Thymus (tissue), 11 donors: ENCODE results near the gene RSU1. TPM values are rescaled to one million over a fixed set of nuclear protein-coding genes. Genes with fewer than 3 reads are reported as not detected.

Experiments
- DNase-seq, 9 donors: peaks; one replicate each; pipeline ENCODE4 v3.0.0-alpha.2; 2013; ENCODE audit warnings: low spot score in 9 of 9, low read depth in 6 of 9, missing footprints in 1 of 9
- H3K27ac ChIP-seq, 2 donors: one replicate each; pipeline ENCODE4 v1.5.1; 2013; ENCODE audit warnings: control low read depth in 1 of 2, low read depth in 1 of 2, low read length in 1 of 2, mild to moderate bottlenecking in 1 of 2, moderate library complexity in 1 of 2
- H3K27me3 ChIP-seq, 2 donors: one replicate each; pipeline ENCODE4 v1.5.1; 2013; ENCODE audit warnings: low read length in 1 of 2; ENCODE audit not compliant: control insufficient read depth in 2 of 2, insufficient read depth in 1 of 2
- H3K36me3 ChIP-seq, 2 donors: one replicate each; pipeline ENCODE4 v1.5.1; 2013; ENCODE audit warnings: low read length in 1 of 2, mild to moderate bottlenecking in 1 of 2, moderate library complexity in 1 of 2; ENCODE audit not compliant: control insufficient read depth in 2 of 2, insufficient read depth in 2 of 2
- H3K4me1 ChIP-seq, 2 donors: one replicate each; pipeline ENCODE4 v1.5.1; 2013; ENCODE audit warnings: low read length in 2 of 2; ENCODE audit not compliant: control insufficient read depth in 2 of 2, insufficient read depth in 2 of 2
- H3K4me3 ChIP-seq, 2 donors: one replicate each; pipeline ENCODE4 v1.5.1; 2013; ENCODE audit warnings: low read length in 2 of 2, control low read depth in 1 of 2, mild to moderate bottlenecking in 1 of 2
- H3K9me3 ChIP-seq, 2 donors: one replicate each; pipeline ENCODE4 v1.5.1; 2013; ENCODE audit warnings: low read length in 1 of 2, mild to moderate bottlenecking in 1 of 2; ENCODE audit not compliant: control insufficient read depth in 2 of 2, insufficient read depth in 1 of 2
- WGBS: extraction: QIAGEN DNeasy Blood & Tissue Kit; methylation state at CpG from one replicate; pipeline ENCODE4 v1.1.7; 2013; 5-methylcytosine and 5-hydroxymethylcytosine counted together
- polyA plus RNA-seq: library from polyadenylated mRNA; stranded (reverse); fragments of 200-250 nt; gene quantifications from one replicate; pipeline ENCODE4 v1.2.3, GENCODE V29; 2013
- total RNA-seq: library from RNA; stranded (reverse); fragments of 120-200 nt; gene quantifications from one replicate; pipeline ENCODE4 v1.2.4, GENCODE V29; 2013
- donor health status: healthy.

Gene RSU1
- total and polyA plus RNA-seq, 2 donors = 40.1 to 53.2 TPM

- no peak overlapping the region for H3K4me3 ChIP-seq
- no peak overlapping the region for H3K27ac ChIP-seq
- H3K4me1 ChIP-seq = no peaks in the 10 kb centered on the region
- no peaks in the 10 kb centered on the region for H3K27me3 ChIP-seq
- no peaks in the 10 kb centered on the region for H3K9me3 ChIP-seq
- no peaks in the 10 kb centered on the region for H3K36me3 ChIP-seq
- DNase-seq = no peak
Measured at GRCh38 chr10:16854623-16855022, 37.4 kb upstream of the RSU1 start.

GRCh38 chr10:16853809-16854208, 36.6 kb upstream of the RSU1 start:
- Histone ChIP-seq H3K4me3 (no peak overlapping the region), H3K9me3 (no peaks in the 10 kb centered on the region), H3K27me3 (no peaks in the 10 kb centered on the region), H3K36me3 (no peaks in the 10 kb centered on the region), H3K27ac (no peak overlapping the region), H3K4me1 (no peaks in the 10 kb centered on the region)
- WGBS = 97% methylated on average over 4 of the region's 4 CpGs
- no peak for DNase-seq

GRCh38 chr10:16853201-16853600, 36.0 kb upstream of the RSU1 start:
- H3K27me3 ChIP-seq = no peaks in the 10 kb centered on the region
- H3K27ac ChIP-seq = no peak overlapping the region
- no peaks in the 10 kb centered on the region for H3K9me3 ChIP-seq
- H3K36me3 ChIP-seq = no peaks in the 10 kb centered on the region
- no peak overlapping the region for H3K4me3 ChIP-seq
- 79% methylated on average over 4 of the region's 4 CpGs for WGBS
- peak in 5 of 9 donors; percentile 15 to 53 (median 20) for DNase-seq
- no peaks in the 10 kb centered on the region for H3K4me1 ChIP-seq

GRCh38 chr10:16852624-16853023, 35.4 kb upstream of the RSU1 start:
- H3K27ac ChIP-seq = no peak overlapping the region
- DNase-seq = no peak
- no peaks in the 10 kb centered on the region for H3K36me3 ChIP-seq
- H3K4me3 ChIP-seq = no peak overlapping the region
- no peaks in the 10 kb centered on the region for H3K4me1 ChIP-seq
- 87% methylated on average over 2 of the region's 2 CpGs for WGBS
- H3K27me3 ChIP-seq = no peaks in the 10 kb centered on the region
- no peaks in the 10 kb centered on the region for H3K9me3 ChIP-seq

GRCh38 chr10:16848562-16849154, 31.4 kb upstream of the RSU1 start:
- Histone ChIP-seq H3K9me3 (no peaks in the 10 kb centered on the region), H3K4me1 (no peaks in the 10 kb centered on the region), H3K27me3 (no peaks in the 10 kb centered on the region), H3K4me3 (no peak overlapping the region), H3K36me3 (no peaks in the 10 kb centered on the region), H3K27ac (no peak overlapping the region)
- DNase-seq = no peak
- WGBS = 97% methylated on average over 10 of the region's 10 CpGs

GRCh38 chr10:16847644-16848043, 30.4 kb upstream of the RSU1 start:
- no peak overlapping the region for H3K4me3 ChIP-seq
- no peaks in the 10 kb centered on the region for H3K27me3 ChIP-seq
- no peak overlapping the region for H3K27ac ChIP-seq
- H3K9me3 ChIP-seq = no peaks in the 10 kb centered on the region
- no peaks in the 10 kb centered on the region for H3K4me1 ChIP-seq
- H3K36me3 ChIP-seq = no peaks in the 10 kb centered on the region
- WGBS = 94% methylated on average over 6 of the region's 6 CpGs
- no peak for DNase-seq

GRCh38 chr10:16845248-16845647, 28.0 kb upstream of the RSU1 start:
- H3K36me3 ChIP-seq = no peaks in the 10 kb centered on the region
- no peak for DNase-seq
- H3K27ac ChIP-seq = no peak overlapping the region
- no peaks in the 10 kb centered on the region for H3K4me1 ChIP-seq
- no peaks in the 10 kb centered on the region for H3K9me3 ChIP-seq
- no peaks in the 10 kb centered on the region for H3K27me3 ChIP-seq
- no peak overlapping the region for H3K4me3 ChIP-seq

GRCh38 chr10:16843252-16843870, 26.1 kb upstream of the RSU1 start:
- Histone ChIP-seq H3K27ac (no peak overlapping the region), H3K4me1 (no peaks in the 10 kb centered on the region), H3K4me3 (no peak overlapping the region), H3K36me3 (no peaks in the 10 kb centered on the region), H3K9me3 (no peaks in the 10 kb centered on the region), H3K27me3 (no peaks in the 10 kb centered on the region)
- DNase-seq = peak; percentile 11 to 78 (median 48)
- 1% methylated on average over 1 of the region's 1 CpG for WGBS

GRCh38 chr10:16835228-16835627, 18.0 kb upstream of the RSU1 start:
- WGBS = 18% methylated on average over 8 of the region's 8 CpGs
- no peaks in the 10 kb centered on the region for H3K36me3 ChIP-seq
- no peaks in the 10 kb centered on the region for H3K27me3 ChIP-seq
- peaks cover 7 to 14% of the 10 kb centered on the region in 2 donors for H3K4me1 ChIP-seq
- peak in 8 of 9 donors; percentile 25 to 84 (median 61) for DNase-seq
- H3K9me3 ChIP-seq = peaks cover 0 to 5% of the 10 kb centered on the region in 2 donors
- peak overlapping the region in 1 of 2 donors; percentile 64 for H3K27ac ChIP-seq
- no peak overlapping the region for H3K4me3 ChIP-seq
